GM12864 (cell line): ENCODE data around the gene RABIF.

Experiments
- DNase-seq: peaks from one replicate; pipeline ENCODE4 v3.0.0-alpha.2; 2011; ENCODE audit warnings: low read depth
- H3K4me3 ChIP-seq: 2 replicates; pipeline ENCODE4 v1.5.1; 2011; ENCODE audit warnings: mild to moderate bottlenecking, low read depth, low read length, control low read depth
- TF ChIP-seq, protein P1 (sequence below): IDR thresholded peaks from 2 replicates; pipeline ENCODE4 v1.5.1; 2011; ENCODE audit warnings: low read depth, mild to moderate bottlenecking, moderate library complexity, low read length, control low read depth, inconsistent platforms; ENCODE audit errors: missing control alignments

Gene RABIF

DNA sequence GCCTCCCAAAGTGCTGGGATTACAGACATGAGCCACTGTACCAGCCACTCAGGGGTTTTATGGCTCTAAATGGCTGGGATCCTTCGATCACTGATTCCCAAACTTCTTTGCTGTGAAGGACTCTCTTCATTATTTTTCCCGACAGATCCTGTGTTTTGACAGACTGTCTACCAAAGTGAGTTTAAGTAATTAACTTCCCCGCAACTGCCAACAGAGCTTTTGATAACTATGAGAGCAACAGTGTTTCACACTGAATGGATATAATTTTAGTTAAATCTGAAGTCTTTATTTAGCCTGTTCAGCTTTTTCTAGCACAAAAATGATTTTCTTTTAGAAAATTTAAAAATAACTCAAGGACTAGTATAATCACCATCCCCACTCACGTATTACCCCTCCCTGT, 12.6 kb upstream of the RABIF start:
- TF ChIP-seq, protein P1, sequence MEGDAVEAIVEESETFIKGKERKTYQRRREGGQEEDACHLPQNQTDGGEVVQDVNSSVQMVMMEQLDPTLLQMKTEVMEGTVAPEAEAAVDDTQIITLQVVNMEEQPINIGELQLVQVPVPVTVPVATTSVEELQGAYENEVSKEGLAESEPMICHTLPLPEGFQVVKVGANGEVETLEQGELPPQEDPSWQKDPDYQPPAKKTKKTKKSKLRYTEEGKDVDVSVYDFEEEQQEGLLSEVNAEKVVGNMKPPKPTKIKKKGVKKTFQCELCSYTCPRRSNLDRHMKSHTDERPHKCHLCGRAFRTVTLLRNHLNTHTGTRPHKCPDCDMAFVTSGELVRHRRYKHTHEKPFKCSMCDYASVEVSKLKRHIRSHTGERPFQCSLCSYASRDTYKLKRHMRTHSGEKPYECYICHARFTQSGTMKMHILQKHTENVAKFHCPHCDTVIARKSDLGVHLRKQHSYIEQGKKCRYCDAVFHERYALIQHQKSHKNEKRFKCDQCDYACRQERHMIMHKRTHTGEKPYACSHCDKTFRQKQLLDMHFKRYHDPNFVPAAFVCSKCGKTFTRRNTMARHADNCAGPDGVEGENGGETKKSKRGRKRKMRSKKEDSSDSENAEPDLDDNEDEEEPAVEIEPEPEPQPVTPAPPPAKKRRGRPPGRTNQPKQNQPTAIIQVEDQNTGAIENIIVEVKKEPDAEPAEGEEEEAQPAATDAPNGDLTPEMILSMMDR = no peak
- no peak overlapping the region for H3K4me3 ChIP-seq
- no peak for DNase-seq

DNA sequence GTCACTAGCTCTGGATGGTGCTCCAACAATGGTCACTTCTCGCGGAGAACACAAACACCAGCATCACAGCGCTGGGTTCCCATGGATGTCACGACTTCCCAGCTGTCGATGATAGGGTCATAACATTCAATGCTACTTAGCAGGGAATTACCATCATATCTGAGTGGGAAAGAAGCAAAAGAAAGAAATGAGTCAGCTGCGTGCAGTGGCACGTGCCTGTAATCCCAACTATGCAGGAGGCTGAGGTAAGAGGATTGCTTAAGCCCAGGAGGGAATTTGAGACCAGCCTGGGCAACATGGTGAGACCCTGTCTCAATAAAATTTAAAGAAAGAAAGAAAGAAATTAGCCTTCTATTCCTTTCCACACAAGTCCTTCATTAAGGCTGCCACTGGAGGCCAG, 3.6 kb upstream of the RABIF start:
- no peak overlapping the region for H3K4me3 ChIP-seq
- TF ChIP-seq, protein P1 = no peak
- DNase-seq = no peak

- DNase-seq = no peak
- TF ChIP-seq, protein P1 = no peak
- no peak overlapping the region for H3K4me3 ChIP-seq
Observed at GRCh38 chr1:202890392-202890791, 1.4 kb upstream of the RABIF start.

DNA sequence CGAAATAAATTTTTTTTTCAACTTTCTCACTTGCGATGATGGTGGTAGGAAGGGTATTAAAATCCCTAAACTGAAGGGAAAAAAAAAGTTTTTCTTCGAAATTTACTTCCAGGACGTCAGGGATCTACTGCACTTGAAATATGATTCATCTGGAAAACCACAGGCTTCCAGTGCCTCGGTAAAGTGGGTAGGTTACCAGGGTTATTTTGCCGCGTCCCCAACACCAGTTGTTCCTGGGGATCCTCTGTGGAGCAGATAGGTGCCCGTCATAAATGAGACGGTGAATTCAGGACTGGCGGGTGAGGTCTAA, 773 bp downstream of the RABIF start:
- TF ChIP-seq, protein P1 = no peak
- H3K4me3 ChIP-seq = peak overlapping the region; percentile 92
- no peak for DNase-seq

DNA sequence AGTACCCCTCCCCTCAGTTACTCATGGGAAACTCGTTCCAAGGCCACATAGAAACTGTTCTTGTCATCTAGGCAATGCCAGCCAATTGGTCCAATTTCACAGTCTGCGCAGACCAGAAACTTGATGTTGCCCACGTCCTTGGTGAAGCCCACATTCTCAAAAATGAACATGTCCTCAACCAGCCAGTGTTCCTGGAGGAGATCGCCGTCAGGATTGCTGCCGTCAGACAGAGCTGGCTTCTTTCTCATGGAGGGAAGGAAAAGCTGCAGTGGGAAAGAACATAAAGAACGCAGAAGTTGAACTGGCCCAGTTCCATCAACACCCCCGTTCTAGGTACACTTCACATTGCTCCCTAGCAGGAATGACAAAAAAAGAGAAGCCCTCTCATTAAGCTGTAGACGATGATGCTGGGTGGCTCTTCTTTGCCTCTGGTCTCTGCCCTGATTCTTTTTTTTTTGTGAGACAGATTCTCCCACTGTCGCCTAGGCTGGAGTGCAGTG, 7.9 kb downstream of the RABIF start:
- no peak for DNase-seq
- TF ChIP-seq, protein P1 = no peak
- H3K4me3 ChIP-seq = no peak overlapping the region

DNA sequence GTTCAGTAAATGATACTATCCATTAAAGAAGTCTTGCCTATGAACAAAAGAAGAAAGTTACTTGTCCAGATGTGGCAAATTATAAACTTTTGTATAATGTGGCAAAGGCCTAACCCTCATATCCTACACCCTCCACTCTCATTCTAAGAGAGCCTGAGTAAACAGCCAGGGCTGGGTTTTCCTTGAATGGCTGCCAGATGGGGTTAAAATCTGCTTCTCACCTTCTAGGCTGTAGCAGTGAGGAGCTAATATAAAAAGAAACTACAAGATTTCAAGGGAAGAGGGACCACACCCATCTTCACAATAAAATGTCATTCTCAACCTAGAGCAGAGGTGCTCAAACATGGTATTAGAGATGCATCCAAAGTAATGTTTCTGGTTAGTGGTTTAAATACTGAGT, 8.9 kb downstream of the RABIF start:
- DNase-seq = no peak
- TF ChIP-seq, protein P1 = no peak
- H3K4me3 ChIP-seq = no peak overlapping the region

DNA sequence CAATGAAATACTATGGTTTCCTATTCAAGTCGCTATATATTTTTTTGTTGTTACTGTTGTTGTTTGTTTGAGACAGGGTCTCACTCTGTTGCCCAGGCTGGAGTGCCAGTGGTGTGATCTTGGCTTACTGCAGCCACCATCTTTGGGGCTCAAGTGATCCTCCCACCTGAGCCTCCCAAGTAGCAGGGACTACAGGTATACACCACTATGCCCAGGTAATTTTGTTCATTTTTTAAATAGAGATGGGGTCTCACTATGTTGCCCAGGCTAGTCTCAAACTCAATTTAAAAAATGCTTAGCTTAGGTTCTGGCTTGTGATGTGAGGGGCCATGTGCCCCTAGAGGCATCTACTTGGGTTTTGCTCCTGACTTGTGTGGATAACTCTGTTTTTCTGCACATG, 9.8 kb downstream of the RABIF start:
- TF ChIP-seq, protein P1 = no peak
- H3K4me3 ChIP-seq = no peak overlapping the region
- no peak for DNase-seq
